ENCODE data around the gene COTL1. TPM values are rescaled to one million over a fixed set of nuclear protein-coding genes. Genes with fewer than 3 reads are reported as not detected.
A peak's percentile ranks its signal among the peaks of the same experiment; 100 is the strongest.

The COTL1 gene
- total and polyA plus RNA-seq, 2 of the 13 experiments (the other 11 are each of a cell fraction or from before 2014, with no cell fraction given): 8.7 to 16.9 TPM

DNA sequence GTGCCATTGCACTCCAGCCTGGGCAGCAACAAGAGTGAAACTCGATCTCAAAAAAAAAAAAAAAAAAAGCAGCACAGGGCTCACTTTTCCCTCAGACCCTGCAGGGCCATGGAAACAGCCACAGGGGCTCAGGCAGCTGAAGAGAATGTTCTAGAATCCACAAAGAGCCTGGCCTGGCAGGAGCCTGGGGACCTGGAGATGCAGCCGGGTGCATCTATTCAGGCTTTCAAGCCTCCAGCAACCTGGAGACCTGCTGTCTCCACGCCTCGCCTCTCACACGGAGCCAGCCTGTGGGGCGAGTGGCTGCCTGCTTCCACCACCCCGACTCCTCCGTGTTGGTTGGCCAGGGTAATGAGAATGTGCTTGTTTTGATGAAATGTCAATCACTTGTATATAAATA lies 69.4 kb downstream of the COTL1 start (continued):
- TF ChIP-seq, protein P1, sequence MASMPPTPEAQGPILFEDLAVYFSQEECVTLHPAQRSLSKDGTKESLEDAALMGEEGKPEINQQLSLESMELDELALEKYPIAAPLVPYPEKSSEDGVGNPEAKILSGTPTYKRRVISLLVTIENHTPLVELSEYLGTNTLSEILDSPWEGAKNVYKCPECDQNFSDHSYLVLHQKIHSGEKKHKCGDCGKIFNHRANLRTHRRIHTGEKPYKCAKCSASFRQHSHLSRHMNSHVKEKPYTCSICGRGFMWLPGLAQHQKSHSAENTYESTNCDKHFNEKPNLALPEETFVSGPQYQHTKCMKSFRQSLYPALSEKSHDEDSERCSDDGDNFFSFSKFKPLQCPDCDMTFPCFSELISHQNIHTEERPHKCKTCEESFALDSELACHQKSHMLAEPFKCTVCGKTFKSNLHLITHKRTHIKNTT (CRISPR knock-in tag; IDR thresholded peaks at IDR 0.05): no peak
- no peak for TF ChIP-seq MTA1 (CRISPR knock-in tag; IDR thresholded peaks at IDR 0.05; ENCODE audit: borderline replicate concordance)

DNA sequence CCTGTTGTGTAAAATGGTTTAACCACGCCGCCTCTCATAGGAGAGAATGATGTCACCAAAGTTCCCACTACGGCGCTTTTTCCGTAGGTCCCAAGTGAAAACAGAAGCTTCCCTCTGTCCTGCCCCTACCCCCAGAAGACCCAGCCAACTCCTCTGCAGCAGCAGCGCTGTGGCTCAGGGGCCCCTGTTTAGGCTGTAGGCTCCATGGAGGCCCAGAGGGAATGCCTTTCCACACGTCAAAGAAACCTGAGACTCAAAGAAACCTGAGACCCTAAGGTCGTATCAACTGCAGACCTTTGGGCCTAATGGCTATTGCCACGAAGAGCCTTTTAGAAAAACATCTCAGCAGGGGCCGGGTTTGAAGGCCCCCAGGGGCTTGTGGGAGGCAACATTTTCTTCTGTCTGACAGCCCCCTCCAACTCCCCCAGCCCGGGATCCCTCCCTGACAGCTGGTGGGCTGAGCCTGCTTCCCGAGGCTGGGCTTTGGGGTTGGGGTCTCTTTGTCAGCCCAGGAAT lies 70.3 kb downstream of the COTL1 start:
- BruUV-seq (replicated peaks): no TSS peak
- intact Hi-C loops (cut with micrococcal nuclease; ENCODE audit: unreplicated experiment) (no loop called here), in situ Hi-C loops (cut with HindIII; ENCODE audit: extremely low pct_ligation_motif_present, low pct_unique_long_range_greater_than_20kb) (no loop called here)
- Histone ChIP-seq H3K27ac (ENCODE audit: extremely low read length, insufficient read depth, low read length) (no peak overlapping the region), H3K4me1 (ENCODE audit: insufficient read depth, low read length) (peaks cover 33% of the 10 kb centered on the region), H3K4me3 (replicated peaks in 1 of 3; ENCODE audit: insufficient read depth in 1 of 3, low read depth in 2 of 3, low read length in 3 of 3) (peak overlapping the region in 1 of 3 experiments; percentile 13; a peak in 1 of 6 replicates), H4K20me1 (ENCODE audit: insufficient read depth, low read length) (no peaks in the 10 kb centered on the region), H3K27me3 (ENCODE audit: control insufficient read depth in 1 of 2, insufficient read depth in 2 of 2, low read length in 2 of 2) (peaks cover 3 to 33% of the 10 kb centered on the region in 2 experiments; a peak in 4 of 5 replicates), H3K4me2 (ENCODE audit: low read depth, low read length) (peak overlapping the region; percentile 39), H3K9me3 (ENCODE audit: low read length) (no peaks in the 10 kb centered on the region), H3K79me2 (ENCODE audit: insufficient read depth, low read length) (no peaks in the 10 kb centered on the region), H2AFZ (ENCODE audit: low read length) (no peak overlapping the region), H3K36me3 (replicated peaks in 1 of 2; ENCODE audit: control insufficient read depth in 1 of 2, insufficient read depth in 2 of 2, low read length in 2 of 2) (no peaks in the 10 kb centered on the region), H3K9ac (ENCODE audit: insufficient read depth, low read depth, low read length) (no peak overlapping the region)
- ChIA-PET CTCF (ENCODE audit: low intra/inter-chr PET ratio, low total read pairs) (no interaction called here), POLR2A (no interaction called here)
- 51% methylated on average over 10 of the region's 12 CpGs for WGBS (ENCODE audit: low lambda C conversion rate)
- TF ChIP-seq RNF2 (conservative IDR thresholded peaks at IDR 0.05; ENCODE audit: low read depth): no peak
- TF ChIP-seq PHF20 (CRISPR knock-in tag; IDR thresholded peaks at IDR 0.05): no peak
- TF ChIP-seq, protein P2, sequence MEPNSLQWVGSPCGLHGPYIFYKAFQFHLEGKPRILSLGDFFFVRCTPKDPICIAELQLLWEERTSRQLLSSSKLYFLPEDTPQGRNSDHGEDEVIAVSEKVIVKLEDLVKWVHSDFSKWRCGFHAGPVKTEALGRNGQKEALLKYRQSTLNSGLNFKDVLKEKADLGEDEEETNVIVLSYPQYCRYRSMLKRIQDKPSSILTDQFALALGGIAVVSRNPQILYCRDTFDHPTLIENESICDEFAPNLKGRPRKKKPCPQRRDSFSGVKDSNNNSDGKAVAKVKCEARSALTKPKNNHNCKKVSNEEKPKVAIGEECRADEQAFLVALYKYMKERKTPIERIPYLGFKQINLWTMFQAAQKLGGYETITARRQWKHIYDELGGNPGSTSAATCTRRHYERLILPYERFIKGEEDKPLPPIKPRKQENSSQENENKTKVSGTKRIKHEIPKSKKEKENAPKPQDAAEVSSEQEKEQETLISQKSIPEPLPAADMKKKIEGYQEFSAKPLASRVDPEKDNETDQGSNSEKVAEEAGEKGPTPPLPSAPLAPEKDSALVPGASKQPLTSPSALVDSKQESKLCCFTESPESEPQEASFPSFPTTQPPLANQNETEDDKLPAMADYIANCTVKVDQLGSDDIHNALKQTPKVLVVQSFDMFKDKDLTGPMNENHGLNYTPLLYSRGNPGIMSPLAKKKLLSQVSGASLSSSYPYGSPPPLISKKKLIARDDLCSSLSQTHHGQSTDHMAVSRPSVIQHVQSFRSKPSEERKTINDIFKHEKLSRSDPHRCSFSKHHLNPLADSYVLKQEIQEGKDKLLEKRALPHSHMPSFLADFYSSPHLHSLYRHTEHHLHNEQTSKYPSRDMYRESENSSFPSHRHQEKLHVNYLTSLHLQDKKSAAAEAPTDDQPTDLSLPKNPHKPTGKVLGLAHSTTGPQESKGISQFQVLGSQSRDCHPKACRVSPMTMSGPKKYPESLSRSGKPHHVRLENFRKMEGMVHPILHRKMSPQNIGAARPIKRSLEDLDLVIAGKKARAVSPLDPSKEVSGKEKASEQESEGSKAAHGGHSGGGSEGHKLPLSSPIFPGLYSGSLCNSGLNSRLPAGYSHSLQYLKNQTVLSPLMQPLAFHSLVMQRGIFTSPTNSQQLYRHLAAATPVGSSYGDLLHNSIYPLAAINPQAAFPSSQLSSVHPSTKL (CRISPR knock-in tag; IDR thresholded peaks at IDR 0.05): no peak
- TF ChIP-seq ZSCAN25 (CRISPR knock-in tag; IDR thresholded peaks at IDR 0.05): no peak
- TF ChIP-seq RFXANK (CRISPR knock-in tag; IDR thresholded peaks at IDR 0.05): no peak
- TF ChIP-seq U2AF1 (optimal IDR thresholded peaks at IDR 0.05; ENCODE audit: low read depth, low read length): no peak
- TF ChIP-seq ATF7 (IDR thresholded peaks at IDR 0.05): peak; percentile 12; the same call in 1 of the 2 replicates
- TF ChIP-seq ATF7 (CRISPR knock-in tag; IDR thresholded peaks at IDR 0.05): no peak
- no peak for TF ChIP-seq ZNF775 (CRISPR knock-in tag; IDR thresholded peaks at IDR 0.05; ENCODE audit: borderline replicate concordance)
- no peak for TF ChIP-seq NR2F6 (IDR thresholded peaks at IDR 0.05)
- 0 out of 2 replicates have a peak, but pooled peaks have one; percentile 7 for TF ChIP-seq NR2F6 (CRISPR knock-in tag; IDR thresholded peaks at IDR 0.05)
- FAIRE-seq (no peak), DNase-seq (ENCODE audit: low spot score) (peak; percentile 37), ATAC-seq (peak; percentile 59)
